Kidney tubule cell (primary cell): ENCODE data around the gene CD300LG.
"Not testable (repeated sequence)": the region's sequence is repeated elsewhere in the genome, so short reads cannot be mapped to it uniquely, and the experiment has no call there.

Experiments used
- DNase-seq: peaks from one replicate; pipeline ENCODE4 v3.0.0-alpha.2; 2018; ENCODE audit warnings: low spot score

The CD300LG gene

GRCh38 chr17:43846963-43847371 is at the start of gene CD300LG:
CD300LG (plus strand) TSS chr17:43847176; CDS start chr17:43847217, 41 bp downstream.
- no peak for DNase-seq

- not testable (repeated sequence) for DNase-seq
These were observed 49.0 kb upstream of the CD300LG start for GRCh38 chr17:43798024-43798423.

- DNase-seq, result no peak
These were observed 47.9 kb upstream of the CD300LG start for GRCh38 chr17:43799047-43799446.

- no peak for DNase-seq
These were observed 46.2 kb upstream of the CD300LG start for GRCh38 chr17:43800736-43801135.

GRCh38 chr17:43801844-43802243 is 45.1 kb upstream of the CD300LG start:
- no peak for DNase-seq

GRCh38 chr17:43803758-43804157 is 43.2 kb upstream of the CD300LG start:
- no peak for DNase-seq

- no peak for DNase-seq
These were observed 41.9 kb upstream of the CD300LG start for GRCh38 chr17:43805117-43805516.

- no peak for DNase-seq
These were observed 38.9 kb upstream of the CD300LG start for GRCh38 chr17:43808076-43808475.

- DNase-seq, result no peak
These were observed 37.9 kb upstream of the CD300LG start for GRCh38 chr17:43809121-43809520.

- DNase-seq, result no peak
These were observed 36.7 kb upstream of the CD300LG start for GRCh38 chr17:43810226-43810715.

- DNase-seq, result no peak
These were observed 36.2 kb upstream of the CD300LG start for GRCh38 chr17:43810823-43811222.

GRCh38 chr17:43812396-43813265 is 34.3 kb upstream of the CD300LG start:
- DNase-seq, result no peak

GRCh38 chr17:43813386-43813785 is 33.6 kb upstream of the CD300LG start:
- DNase-seq, result peak; percentile 35

GRCh38 chr17:43814026-43814425 is 33.0 kb upstream of the CD300LG start:
- no peak for DNase-seq

- DNase-seq, result peak; percentile 60
These were observed 32.3 kb upstream of the CD300LG start for GRCh38 chr17:43814714-43815113.

GRCh38 chr17:43816336-43817320 is 30.3 kb upstream of the CD300LG start:
- no peak for DNase-seq

- DNase-seq, result no peak
These were observed 29.1 kb upstream of the CD300LG start for GRCh38 chr17:43817826-43818225.

- no peak for DNase-seq
These were observed 28.0 kb upstream of the CD300LG start for GRCh38 chr17:43818966-43819365.

- DNase-seq, result no peak
These were observed 26.2 kb upstream of the CD300LG start for GRCh38 chr17:43820759-43821158.

GRCh38 chr17:43822570-43823190 is 24.3 kb upstream of the CD300LG start:
- DNase-seq, result no peak

GRCh38 chr17:43823350-43824084 is 23.5 kb upstream of the CD300LG start:
- no peak for DNase-seq
